ENCODE measurements around the gene PES1.
"Not testable (repeated sequence)": the region's sequence is repeated elsewhere in the genome, so short reads cannot be mapped to it uniquely, and the experiment has no call there.

PES1 gene

DNA sequence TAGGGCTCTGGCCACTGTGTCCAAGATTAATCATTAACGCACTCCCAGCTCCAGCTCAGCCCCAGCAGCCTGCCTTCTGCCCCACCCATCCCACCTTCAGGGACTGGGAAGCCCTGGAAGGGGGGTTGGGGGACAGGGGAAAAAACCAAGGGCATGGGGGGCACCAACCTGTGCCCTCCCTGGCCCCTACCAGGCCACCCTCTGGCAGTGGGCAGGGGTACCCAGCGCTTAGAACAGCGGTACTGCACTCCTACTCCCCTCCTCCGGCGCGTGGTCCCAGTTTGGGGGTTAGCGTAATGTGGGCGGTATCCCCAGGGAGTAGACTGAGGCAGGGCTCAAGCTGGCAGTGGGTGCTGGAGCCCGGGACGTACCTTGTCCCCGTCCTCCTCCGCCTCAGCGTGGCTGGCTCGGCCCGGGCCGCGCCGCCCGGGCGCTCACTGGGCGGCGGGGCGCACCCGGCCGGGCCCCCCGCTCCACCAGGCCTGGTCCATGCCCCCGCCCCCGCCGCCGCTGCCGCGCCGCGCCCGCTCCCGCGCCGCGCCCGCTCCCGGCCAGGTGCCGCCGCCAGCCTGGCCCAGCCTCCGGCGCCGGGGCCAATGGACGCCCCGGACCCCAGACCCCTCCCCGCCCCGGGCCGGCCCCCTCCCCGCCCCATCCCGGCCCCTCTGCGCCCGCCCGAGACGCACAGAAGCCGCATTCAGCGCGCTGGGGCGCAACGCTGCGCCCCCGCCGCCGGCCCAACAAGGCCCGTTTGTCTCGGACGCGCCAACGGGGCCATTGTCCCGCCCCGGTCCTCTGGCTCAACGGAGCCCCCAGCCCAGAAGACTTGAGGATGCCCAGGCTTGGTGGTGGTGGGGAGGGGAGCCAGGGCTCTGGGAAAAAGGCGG is 17.4 kb downstream of the PES1 start, which contains the start of gene GAL3ST1:
Gene GAL3ST1 (minus strand): TSS at position 571 of the 887 bp plus-strand sequence. CDS start 17,273 bp downstream, outside the sequence.
- DNase-seq: no peak

DNA sequence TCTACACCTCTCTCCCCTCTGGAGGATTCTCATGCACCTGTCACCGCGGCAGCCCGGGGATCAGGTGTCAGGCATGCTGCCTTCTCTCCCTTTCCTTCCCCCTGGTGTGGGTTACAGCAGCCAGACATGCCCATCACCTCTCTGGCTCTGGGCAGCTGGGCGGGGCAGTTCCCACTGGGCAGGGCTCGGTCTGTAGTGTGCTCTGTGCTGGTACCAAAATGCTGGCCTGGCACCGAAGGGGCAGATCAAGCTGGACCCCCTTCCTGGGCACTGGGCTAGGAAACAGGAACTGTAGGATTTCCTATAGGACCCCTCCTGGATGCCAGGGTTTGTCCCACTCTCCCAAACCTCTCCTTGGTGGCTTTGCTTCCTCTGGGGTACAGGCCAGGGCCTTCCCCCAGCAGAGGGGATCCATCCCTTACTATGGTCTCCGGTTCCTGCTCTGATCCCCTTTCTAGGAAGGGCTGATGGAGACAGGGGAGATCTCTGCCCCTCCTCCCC is 18.1 kb downstream of the PES1 start:
- DNase-seq: peak; percentile 0

DNA sequence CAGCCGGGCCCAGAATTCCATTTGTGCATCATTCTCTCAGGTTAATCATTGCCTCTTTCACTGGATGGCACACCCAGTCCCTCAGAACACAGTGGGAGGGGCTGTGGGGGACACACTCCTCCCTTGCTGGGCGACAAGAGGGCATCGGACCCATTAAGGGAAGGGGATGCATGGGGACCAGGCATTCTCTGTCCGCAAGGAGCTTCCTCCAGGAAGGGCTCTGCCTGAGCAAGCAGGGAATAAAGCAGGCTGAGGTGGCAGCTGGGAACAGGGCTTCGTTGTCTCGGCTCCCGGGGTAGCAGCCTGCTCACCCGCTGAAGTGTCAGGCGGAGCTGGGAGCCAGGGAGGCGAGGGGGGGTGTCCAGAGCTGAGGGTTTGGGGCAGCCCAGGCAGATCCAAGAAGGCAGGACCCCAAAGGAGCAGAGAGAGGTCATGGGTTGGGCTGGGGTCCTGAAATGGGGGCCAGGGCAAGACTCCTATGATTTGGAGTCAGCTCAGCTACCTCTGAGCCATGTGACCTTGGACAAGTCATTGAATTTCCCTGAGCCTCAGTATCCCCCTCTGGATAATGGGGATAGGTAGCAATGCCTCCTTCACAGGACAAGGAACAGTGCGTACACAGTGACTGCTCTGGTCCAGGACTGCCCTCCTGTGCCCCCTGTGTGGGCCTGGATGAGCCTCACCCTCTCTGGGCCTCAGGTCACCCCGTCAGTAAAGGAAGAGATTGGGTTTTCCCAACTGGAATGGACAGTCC is 18.7 kb downstream of the PES1 start:
- no peak for DNase-seq

DNA sequence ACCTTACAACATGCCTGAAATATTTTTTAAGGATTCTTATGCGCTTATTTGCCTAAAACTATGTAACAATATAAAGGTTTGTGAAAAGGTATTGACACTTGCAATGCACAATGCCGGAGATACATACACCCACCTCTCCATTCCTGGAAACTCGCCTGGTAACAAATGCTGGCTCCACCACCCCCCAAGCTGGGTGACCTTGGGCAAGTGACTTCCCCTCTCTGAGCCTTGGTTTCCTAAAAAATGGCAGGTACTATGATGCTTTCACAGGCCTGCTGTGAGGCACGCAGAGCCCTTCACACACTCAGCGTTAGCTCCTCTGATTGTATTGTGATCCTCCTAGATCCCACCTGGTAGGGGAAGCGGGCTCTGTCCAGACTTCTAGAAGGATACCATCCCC is 19.5 kb downstream of the PES1 start:
- DNase-seq: no peak

DNA sequence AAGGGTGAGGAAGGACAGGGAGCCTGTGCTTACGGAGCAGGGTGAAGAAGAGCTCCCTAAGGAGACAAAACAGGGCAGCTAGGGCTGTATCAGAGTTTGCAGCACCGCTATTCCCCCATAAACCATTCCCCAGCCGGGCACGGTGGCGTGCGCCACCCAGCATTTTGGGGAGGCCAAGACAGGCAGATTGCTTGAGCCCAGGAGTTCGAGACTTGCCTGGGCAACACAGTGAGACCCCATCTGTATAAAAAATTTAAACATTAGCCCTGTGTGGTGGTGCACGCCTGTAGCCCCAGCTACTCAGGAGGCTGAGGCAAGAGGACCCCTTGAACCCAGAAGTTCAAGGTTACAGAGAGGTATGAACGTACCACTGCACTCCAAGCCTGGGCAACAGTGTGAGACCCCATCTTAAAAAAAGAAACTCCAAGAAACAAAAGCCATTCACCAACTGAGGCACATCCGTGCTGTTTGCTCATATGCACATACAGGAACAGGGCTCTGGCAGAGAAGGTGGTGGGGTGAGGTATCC is 22.0 kb downstream of the PES1 start:
- no peak for DNase-seq

DNA sequence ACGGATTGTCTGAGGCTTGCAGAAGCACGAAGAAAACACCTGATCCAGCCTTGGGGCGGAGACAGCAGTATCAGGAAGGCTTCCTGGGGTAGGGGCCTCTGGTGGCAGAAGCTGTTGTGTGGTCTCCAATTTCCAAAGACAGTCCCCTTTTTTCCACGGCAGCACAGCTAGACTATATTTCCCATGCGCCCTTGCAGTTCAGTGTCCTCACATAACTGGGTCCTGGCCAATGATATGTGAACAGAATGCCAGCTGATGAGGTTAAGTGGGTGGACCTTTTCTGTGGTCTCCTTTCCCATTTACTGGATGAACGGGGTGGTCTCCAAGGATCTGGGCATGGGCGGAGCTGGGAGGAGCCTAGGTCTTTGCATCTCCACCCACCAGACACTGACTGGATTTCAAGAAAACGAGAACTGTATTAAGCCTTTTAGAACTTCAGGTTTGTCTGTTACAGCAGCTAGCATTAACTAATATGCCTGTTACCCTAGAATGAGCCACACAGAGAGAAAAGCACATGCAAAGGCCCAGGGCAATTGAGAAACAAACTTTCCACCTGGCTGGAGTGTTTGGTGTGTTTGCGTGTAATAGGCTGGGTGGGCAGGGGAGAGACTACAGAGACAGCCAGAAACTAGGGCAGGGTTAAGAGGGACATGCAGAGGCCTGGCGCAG is 23.4 kb downstream of the PES1 start:
- no peak for DNase-seq

DNA sequence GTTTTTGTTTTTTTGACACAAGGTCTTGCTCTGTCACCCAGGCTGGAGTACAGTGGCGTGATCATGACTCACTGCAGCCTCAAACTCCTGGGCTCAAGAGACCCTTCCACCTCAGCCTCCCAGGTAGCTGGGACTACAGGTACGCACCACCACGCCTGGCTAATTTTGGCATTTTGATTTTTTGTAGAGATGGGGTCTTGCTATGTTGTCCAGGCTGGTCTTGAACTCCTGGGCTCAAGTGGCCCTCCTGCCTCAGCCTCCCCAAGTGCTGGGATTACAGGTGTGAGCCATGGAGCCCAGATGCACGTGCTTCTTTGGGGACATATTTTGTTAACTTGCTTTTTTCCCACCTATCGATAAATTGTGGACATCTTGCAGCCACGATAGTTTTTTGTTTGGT is 24.4 kb downstream of the PES1 start:
- not testable (repeated sequence) for DNase-seq

DNA sequence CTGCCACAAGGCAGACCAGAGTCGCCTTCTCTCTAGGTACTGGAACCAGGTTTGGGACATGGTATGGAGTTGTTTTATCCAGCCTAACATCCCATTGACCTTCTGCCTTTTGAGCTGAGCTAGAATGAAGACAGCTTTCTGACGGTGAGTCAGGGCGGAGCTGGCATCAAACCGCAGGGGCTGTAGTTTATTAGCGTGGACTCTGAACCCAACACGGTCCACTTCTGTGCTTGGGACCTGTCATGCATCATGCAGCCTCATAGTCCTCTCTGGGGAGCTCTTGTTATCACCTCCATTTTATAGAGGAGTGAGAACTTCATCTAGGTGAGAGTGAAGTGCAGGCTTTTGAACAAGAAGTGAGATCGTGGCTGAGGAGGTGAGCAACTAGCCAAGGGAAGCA is 25.6 kb downstream of the PES1 start:
- no peak for DNase-seq

DNA sequence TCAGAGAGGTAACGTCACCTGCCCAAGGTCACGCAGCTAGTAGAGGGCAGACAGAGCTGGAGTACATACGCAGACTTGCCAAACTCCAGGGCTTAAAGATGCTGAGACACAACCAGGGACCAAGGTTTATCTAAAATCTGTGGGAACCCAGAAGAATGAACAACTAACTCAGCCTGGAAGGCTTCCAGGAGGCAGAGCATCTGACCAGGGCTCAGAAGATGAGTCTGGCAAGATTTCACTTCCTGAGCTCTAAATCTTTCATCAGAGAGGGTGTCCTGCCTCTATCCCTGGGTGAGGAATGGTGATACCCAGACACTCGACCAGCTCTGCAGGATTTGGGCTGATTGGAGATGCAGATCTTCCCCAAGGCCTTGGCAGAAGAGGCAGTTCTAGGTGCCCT is 26.4 kb downstream of the PES1 start:
- DNase-seq: no peak

DNA sequence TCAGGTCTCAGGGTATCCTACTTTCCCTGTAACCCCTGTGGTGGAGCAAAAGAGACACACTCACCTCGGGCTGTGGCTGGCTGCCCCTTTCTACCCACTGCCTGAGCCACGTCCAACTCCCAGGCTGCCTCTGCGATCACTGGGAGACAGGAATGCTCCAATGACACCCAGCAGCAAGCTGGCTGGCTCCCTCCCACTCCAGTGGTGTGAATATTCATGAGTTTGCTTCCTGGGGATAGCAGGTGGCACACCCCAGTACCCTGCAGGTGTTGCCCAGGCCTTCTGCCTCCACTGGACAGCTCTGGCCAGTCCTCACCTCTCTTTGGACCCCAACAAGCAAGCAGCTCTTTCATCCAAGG is 27.0 kb downstream of the PES1 start:
- DNase-seq: no peak

DNA sequence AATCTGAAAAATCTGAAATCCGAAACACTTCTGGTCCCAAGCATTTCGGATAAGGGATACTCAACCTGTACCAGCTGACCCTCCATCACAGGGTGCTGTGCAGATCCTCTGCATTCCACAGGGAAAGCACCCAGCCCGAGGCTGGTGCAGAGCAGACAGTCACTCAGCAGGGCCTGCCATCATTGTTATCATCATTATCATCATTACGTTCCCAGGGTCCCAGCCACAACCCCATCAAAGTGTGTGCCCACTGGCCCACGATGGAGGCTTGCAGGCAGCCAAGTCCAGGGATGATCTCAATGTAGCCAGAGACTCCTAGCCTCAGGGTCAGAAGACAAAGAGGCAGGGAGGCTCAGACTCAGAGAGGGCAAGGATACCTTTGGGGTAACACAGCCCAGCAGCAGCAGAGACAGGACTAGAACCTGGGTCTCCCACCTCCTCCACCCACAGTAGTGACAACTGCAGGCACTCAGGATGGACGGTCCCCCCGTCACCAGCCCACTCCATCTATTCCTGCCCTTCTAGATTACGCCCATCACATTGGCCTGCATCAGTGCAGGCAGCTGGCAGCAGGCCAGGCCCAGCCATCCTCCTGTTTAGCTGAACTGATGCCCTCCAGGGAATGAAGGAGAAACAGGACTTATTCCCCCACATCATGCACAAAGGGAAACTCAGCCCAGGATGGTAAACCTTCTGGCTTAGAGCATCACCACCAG is 27.5 kb downstream of the PES1 start:
- no peak for DNase-seq

DNA sequence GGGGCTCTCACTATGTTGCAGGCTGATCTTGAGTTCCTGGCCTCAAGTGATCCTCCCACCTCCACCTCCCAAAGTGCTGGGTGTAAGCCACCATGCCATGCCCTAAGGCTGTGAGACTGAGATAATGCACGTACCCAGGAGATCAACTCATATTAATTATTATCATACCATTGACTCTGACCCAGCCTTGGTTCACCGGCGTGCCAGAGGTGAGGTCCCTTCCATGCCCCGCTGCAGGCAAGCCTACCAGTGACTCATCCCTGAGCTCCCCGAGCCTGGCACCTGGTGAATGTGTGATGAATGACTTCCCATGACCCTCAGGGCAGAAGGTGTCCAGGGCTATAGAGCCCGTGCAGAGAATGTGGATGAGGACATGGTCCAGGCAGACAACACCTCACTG is 29.3 kb downstream of the PES1 start:
- no peak for DNase-seq

DNA sequence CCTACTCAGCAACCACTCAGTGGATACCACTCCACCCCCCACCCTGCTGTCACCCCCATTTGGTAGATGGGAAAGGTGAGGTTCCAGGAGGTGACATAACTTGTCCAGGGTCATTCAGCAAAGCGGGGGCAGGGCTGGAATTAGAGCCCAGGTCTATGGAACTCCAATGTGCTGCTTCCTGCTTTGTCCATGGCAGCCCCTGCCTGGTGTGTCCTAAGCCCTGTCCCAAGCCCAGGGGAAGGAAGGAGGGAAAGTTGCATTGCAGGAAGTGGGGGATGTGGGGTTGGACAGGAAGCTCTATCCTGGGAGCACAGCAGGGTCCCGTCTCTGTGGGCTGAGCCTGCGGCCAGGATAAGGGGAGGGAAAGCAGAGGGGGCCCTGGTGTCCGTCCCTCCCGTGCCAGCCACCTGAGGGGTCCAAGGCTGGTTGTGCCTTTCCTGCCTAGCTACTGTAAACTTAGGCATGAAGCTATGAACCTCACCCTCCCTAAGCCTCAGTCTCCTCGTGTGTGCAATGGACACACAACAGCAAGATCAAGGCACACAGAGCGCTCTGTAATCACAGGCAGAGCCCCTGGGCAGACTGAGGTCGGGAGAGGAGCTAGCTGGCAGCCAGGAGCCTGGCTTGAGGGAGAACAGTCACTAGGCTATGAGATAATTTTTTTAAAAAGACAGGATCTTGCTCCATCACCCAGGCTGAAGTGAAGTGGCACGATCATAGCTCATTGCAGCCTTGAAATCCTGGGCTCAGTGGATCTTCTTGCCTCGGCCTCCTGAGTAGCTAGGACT is 30.1 kb downstream of the PES1 start:
- DNase-seq: no peak

DNA sequence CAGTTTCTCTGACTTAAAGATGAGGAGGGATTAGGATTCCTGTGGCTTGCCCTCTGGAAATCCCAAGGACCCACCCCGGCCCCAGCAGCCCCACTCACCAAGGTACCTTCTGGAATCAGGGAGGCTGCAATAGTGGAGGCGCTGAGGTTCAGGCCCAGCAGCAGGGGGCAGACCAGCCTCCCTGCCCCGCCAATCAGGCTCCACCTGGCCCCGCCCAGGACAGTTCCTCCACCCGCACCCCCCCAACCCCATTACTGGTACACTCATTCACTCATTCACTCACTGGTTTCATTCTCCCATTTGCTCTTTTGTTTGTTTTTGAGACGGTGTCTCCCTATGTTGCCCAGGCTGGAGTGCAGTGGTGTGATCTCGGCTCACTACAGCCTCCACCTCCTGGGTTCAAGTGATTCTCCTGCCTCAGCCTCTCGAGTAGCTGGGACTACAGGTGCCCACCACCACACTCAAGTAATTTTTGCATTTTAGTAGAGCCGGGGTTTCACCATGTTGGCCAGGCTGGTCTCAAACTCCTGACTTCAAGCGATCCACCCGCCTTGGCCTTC is 31.0 kb downstream of the PES1 start:
- not testable (repeated sequence) for DNase-seq

DNA sequence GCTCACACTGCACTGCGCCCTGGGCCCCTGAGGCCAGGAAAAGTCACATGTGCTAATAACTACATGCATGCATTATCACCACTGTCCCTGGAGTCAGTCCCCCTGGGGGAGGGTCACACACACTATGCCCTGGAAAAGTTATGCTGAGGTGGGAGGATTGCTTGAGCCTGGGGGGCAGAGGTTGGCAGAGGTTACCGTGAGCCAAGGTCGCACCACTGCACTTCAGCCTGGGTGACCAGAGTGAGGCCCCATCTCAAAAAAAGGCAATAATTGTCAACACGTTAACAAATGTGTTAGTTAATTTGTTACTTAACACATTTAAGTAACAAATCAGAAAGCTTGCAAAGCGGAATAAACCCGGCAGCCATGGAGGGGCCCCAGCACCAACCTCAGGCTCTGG is 31.8 kb downstream of the PES1 start:
- no peak for DNase-seq

DNA sequence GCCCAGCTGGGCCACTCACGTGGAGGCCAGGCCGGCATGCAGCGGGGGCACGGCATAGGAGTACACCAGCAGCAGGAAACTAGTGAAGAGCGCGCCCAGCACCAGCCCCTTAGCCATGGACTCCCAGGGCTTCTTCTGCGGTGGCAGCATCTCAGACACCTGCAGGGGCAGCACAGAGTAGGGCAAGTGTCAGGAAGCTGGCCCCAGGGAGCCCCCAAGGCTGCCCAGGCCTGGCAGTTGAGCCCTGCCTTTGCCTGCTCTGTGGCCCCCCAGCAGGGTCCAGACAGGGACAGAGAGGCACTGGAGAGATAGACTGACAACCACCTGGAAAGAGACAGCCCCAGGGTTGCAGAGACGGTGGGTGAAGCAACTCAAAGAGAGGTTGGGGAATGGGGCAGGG is 34.5 kb downstream of the PES1 start:
- DNase-seq: no peak

DNA sequence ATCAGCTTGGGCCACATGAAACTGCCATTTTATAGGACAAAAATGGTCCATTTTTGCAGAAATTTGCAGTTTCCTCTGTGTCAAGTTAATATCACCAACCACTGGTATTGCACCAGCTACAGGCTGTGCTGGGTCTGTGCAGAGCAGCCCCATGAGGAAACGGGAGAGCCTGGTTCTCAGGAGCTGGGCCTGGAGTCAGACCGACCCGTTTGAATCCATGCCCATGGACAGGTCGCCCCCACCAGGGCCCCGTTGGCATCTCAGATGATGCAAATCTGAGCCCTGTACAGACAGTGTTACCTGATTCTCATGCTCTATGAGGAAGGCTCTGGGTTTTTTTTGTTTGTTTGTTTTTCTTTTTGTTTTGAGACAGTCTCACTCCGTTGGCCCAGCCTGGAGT is 35.3 kb downstream of the PES1 start:
- no peak for DNase-seq

DNA sequence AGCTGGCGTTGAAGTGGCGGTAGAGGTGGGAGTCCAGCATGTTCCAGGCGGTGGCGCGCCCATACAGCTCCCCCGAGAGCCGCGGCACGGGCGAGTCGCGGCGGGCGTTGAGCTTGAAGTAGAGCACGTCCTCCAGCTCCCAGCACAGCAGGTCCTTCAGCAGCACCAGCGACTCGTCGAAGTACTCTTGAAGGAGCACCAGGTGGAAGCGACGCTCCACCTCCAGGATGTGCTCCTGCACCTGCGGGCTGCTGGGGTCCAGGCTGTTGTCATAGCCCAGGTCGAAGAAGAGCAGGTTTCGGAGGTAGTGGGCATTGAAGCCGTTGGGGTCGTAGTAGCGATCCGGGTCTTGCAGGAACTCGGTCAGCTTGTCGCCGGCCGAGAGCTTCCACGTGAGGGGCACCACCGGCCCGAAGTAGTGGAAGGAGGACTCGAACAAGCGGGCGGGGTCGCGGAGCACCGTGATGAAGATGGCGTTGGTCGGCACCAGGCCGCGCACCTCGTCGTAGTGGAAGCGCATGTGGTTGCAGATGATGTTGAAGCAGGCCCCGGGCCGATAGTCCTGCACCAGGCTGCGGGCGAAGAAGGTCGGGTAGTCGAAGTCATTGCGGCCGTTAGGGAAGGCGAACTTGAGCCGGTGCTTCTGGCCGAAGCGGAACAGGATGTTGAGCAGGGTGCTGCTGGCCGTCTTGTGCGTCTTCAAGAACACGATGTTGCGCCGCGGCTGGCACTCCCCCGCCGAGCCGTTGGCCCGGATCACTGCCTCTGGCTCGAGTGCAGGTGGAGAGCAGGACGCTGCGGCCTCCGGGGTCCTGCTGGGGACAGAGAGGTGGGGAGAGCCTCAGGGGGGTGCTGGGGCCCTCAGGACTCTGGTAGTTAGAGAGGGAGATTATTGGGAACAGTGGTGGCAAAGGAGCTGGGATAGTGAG is 36.2 kb downstream of the PES1 start:
- DNase-seq: no peak

DNA sequence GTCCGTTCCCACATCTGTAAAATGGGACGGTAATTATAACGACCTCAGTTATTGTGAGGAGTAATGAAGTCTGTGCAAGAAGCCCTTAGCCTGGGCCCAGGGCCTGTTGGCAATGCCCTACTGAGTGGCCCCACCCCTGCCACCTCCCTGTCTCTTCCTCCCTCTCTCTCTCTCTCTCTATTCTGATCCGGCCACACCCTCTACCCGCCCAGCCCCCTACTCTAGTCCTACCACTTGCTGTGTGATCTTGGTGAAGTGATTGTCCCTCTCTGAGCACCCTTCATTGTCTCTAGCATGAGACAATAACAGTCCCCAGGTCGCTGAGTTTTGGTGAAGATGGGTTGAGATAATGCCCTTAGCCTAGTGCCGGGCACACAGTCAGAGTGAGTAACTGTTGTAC is 37.7 kb downstream of the PES1 start:
- no peak for DNase-seq

DNA sequence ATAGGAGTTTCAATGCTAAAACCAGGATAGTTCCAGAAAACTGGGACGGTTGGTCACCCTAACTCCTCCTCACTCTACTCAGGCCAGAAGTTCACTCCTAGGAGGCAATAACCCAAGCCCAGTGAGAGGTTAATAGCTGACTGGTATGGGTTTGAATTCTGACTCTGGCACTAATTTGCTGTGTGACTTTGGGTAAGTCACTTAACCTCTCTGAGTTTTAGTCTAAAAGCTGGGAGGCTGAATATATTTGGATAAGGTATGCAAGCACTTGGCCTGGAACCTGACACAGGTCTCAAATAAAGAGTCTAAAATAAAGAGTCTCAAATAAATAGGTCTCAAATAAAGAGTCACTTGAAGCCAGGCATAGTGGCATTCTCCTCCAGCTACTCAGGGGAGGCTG is 39.0 kb downstream of the PES1 start:
- DNase-seq: no peak

Measured in NCI-H748 treated with DMSO at 0.1 percent for 48 hours (cell line).